ENCODE results near the gene VIPAS39.

DNA sequence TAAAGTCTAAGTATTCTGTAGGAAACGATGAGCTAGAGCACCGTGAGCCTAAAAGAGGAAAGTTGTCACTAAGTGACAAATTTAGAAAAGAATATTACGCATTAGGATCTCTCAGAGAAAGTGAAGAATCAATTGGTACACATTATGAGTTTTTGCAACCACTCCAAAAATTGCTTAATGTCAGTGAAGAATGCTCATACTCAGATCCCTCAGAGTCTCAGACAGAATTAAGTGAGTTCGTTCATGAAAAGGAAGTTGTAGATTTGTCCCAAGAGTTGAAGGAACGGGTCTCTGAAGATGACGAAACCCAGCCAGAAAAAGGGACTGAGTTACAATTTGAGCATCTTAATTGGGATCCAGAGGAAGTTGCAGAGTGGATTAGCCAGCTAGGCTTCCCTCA is 78.7 kb downstream of the VIPAS39 start:
- TF ChIP-seq, protein P1, sequence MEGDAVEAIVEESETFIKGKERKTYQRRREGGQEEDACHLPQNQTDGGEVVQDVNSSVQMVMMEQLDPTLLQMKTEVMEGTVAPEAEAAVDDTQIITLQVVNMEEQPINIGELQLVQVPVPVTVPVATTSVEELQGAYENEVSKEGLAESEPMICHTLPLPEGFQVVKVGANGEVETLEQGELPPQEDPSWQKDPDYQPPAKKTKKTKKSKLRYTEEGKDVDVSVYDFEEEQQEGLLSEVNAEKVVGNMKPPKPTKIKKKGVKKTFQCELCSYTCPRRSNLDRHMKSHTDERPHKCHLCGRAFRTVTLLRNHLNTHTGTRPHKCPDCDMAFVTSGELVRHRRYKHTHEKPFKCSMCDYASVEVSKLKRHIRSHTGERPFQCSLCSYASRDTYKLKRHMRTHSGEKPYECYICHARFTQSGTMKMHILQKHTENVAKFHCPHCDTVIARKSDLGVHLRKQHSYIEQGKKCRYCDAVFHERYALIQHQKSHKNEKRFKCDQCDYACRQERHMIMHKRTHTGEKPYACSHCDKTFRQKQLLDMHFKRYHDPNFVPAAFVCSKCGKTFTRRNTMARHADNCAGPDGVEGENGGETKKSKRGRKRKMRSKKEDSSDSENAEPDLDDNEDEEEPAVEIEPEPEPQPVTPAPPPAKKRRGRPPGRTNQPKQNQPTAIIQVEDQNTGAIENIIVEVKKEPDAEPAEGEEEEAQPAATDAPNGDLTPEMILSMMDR (IDR thresholded peaks at IDR 0.05): no peak
- TF ChIP-seq POLR2A (IDR thresholded peaks at IDR 0.05): no peak

Measured in esophagus squamous epithelium (tissue), 4 donors.